ENCODE results near the gene CYP8B1.

CYP8B1 gene, protein sequence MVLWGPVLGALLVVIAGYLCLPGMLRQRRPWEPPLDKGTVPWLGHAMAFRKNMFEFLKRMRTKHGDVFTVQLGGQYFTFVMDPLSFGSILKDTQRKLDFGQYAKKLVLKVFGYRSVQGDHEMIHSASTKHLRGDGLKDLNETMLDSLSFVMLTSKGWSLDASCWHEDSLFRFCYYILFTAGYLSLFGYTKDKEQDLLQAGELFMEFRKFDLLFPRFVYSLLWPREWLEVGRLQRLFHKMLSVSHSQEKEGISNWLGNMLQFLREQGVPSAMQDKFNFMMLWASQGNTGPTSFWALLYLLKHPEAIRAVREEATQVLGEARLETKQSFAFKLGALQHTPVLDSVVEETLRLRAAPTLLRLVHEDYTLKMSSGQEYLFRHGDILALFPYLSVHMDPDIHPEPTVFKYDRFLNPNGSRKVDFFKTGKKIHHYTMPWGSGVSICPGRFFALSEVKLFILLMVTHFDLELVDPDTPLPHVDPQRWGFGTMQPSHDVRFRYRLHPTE

DNA sequence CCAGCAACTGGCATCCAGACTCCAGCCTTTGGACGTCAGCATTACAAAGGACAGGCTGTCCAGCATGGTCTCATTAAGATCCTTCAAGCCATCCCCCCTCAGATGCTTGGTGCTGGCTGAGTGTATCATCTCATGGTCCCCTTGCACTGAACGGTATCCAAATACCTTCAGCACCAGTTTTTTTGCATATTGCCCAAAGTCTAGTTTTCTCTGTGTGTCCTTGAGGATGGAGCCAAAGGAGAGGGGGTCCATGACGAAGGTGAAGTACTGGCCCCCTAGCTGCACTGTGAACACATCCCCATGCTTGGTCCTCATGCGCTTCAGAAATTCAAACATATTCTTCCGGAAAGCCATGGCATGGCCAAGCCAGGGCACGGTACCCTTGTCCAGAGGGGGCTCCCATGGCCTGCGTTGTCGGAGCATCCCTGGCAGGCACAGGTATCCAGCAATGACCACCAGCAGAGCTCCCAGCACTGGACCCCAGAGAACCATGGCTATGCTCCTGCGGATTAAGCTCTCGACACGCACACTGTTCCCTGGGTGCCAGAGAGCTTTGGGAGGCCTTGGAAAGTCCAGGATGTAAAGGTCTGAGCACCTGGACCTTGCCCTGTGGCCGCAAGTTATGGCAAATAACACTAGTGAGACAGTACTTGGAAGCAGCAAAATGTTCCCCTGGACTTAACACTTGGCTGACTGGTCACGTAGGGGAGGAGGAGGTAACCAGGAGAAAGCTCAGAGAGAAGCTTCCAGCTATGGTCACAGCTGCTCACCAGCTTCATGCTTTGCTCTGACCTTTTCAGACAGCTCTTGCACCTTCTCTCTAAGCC lies at the start of gene CYP8B1:
CYP8B1 (minus strand) TSS at position 555 of the 827 bp plus-strand sequence; CDS start at position 492, 63 bp downstream.
- no peak for DNase-seq (ENCODE audit: low read depth)

DNA sequence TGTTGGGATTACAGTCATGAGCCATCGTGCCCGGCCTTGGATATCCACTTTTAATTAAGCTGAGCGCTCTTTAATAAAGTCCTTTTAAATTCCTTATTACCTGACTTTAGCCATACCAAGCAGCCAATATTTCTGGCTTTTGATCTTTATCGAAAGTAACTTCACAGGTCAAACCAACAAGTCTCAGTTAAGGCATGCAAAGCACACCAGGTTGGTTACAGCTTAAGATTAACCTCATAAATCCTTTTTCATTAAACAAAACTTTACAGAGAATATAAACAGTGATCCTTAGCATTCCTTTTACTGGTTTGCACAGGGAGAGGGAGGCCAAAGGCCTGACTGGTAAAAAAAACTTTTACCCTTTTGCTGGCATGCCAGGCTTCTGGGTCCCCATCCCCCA lies 47.9 kb upstream of the CYP8B1 start:
- DNase-seq (ENCODE audit: low read depth) = no peak

DNA sequence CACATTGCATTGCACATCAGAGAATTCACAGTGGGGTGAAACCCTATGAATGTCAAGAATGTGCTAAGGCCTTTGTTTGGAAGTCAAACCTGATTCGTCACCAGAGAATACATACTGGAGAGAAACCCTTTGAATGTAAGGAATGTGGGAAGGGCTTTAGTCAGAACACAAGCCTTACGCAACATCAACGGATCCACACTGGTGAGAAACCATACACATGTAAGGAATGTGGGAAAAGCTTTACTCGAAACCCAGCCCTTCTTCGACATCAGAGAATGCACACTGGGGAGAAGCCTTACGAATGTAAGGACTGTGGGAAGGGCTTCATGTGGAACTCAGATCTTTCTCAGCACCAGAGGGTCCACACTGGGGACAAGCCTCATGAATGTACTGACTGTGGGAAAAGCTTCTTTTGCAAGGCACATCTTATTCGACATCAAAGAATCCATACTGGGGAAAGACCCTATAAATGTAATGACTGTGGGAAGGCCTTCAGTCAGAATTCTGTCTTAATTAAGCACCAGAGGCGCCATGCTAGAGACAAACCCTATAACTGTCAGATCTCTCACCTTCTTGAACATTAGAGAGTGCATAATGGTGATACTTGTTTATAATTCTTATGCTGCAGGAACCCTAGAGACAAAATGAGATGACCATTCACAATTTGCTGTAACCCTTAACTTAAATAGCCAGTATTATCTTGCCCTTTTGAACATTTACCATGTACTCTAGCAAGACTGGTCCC lies 39.3 kb upstream of the CYP8B1 start:
- no peak for DNase-seq (ENCODE audit: low read depth)

DNA sequence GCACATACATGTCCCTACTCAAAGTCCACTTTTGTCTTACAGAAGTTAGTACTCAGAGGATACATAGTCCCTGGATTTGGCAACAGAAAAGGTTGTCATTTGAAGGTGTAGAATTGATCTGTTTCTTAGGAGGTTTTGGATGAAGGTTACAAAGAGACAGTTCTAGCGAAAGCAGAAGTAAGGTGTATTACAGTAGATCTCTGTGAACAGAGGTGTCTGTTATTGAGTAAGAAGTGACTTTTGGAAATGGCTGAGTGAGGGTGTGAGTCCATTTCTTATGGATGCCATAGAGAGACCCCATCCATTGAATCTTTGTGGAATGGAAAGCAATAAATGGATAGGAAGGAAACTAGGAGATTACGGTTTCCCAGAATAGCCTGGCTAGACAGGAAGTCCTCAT lies 35.9 kb upstream of the CYP8B1 start:
- no peak for DNase-seq (ENCODE audit: low read depth)

DNA sequence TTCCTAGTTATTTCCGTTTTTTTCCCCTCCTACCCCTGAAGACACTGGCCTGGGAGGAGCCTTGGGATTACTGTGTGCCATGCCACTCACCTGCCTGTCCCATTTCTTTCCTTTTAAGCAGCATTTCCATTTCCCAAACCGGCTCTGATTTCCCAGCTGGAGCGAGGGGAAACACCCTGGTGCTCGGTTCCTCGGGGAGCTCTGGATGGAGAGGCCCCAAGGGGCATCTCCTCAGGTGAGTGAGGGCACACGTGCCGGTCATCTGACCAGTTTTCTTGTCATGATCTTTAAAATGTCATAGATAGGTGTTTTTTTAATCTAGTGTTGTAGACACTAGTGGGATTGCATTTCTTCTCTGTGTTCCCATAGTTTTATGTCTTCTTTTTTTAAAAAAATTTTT lies 33.0 kb upstream of the CYP8B1 start:
- DNase-seq (ENCODE audit: low read depth) = no peak

DNA sequence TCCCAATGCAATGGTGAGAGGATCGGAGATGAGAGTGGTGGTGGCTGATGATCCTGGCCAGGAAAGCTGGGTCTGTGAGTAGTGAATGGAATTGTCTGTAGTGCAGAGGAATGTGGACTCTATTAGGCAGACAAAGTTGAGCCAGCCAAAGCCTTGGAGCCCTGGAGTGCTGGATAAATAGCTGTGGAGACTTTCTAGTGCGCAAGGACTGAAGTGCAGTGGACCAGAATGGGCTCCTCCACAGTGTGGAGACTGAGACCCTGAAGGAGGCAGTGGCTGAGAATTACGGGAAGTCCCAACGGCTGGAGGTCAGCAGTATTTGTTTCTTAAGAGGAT lies 31.1 kb upstream of the CYP8B1 start:
- DNase-seq (ENCODE audit: low read depth) = no peak

DNA sequence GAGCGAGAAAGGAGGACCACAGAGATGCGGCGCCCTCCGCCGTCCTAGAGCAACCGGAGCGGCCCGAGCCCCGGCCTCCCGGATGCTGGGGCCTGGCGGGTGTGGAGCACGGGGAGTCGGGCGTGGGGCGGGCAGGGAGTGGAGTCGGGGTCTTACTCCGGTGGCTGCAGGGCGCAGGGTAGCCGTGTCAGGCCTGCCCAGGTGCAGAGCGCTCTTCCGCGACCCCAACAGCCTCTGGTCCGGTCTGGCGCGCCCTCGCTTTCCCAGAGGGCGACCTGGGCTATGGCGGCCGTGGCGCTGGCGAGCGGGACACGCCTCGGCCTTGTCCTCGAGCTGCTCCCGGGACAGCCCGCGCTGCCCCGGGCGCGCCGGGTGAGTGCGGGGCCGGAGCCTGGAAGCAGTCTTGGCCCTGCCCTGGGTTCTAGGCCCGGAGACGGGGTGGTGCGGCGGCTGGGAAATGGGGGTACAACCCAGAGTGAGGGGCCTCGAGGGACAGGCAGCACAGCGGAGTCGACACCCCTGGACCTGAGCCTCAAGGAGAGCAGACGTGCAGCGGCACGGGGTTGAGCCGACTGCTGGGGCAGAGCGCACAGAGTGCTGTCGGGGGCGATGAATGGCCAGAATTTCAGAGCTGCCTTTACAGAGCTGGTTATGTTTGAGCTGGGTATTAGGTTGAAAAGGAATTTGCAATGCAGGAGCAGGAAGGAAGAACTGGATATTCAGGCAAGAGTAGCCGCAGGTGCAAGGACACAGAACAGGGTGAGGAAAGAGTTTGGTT lies 30.6 kb upstream of the CYP8B1 start, which contains the start of gene ZNF662:
ZNF662 (plus strand) TSS at position 73 of the 778 bp plus-strand sequence. CDS start 1,973 bp downstream, outside the sequence.
- DNase-seq (ENCODE audit: low read depth) = peak; percentile 11

DNA sequence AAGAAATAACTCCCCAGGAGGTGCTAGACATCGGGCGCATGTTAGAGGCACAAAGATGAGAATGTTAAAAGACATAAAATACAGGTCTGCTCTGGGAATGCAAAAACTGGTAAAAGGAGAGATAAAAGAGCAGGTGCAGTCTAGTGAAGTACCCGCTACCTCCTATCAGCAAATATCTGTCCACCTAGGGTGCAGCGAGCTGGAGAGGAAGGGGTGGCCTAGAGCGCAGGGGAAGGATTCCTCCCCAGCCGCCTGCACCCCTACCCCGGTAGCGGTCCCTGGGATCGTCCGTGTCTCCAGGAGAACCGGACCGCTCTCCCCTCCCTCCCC lies 30.0 kb upstream of the CYP8B1 start:
- no peak for DNase-seq (ENCODE audit: low read depth)

DNA sequence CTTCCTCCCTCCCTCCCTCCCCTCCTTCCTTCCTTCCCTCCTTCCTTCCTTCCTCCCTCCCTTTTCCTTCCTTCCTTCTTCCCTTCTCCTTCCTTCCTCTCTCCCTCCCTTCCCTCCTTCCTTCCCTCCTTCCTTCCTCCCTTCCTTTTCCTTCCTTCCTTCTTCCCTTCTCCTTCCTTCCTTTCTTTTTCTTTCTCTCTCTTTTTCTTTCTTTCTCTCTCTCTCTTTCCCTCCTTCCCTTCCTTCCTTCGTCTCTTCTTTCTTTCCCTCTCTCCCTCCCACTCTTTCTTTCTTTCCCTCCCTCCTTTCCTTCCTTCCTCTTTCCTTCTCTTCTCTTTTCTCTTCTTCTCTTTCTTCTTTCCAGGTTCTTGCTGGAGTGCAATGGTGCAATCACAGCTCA lies 28.4 kb upstream of the CYP8B1 start:
- no peak for DNase-seq (ENCODE audit: low read depth)

DNA sequence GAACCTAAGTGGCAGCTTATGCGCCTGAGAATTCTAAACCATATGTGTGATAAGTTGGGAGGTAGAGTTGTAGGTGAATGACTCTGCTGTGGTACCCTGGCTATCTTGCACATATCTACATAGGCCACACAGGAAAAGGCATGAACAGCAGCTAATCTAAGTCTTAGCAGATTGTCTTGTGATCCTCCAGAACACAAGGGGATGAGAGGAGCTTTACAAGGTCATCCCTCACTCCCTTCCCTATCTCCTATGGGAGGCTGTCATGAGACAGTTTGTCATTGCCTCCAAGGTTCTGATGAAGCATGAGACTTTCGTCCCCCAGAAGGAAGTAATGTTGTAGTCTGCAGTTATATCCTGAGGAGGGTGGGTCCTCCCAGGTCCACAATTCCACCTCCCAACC lies 26.6 kb upstream of the CYP8B1 start:
- no peak for DNase-seq (ENCODE audit: low read depth)

DNA sequence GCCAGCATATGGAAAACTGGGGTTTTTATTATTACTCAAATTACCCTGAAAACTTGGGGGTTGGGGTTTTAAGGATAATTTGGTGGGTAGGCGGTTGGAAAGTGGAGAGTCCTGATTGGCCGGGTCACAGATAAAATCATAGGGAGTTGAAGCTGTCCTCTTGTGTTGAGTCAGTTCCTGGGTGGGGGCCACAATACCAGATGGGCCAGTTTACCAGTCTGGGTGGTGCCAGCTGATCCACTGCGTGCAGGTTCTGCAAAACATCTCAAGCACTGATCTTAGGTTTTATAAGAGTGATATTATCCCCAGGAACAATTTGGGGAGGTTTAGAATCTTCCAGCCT lies 25.4 kb upstream of the CYP8B1 start:
- no peak for DNase-seq (ENCODE audit: low read depth)

DNA sequence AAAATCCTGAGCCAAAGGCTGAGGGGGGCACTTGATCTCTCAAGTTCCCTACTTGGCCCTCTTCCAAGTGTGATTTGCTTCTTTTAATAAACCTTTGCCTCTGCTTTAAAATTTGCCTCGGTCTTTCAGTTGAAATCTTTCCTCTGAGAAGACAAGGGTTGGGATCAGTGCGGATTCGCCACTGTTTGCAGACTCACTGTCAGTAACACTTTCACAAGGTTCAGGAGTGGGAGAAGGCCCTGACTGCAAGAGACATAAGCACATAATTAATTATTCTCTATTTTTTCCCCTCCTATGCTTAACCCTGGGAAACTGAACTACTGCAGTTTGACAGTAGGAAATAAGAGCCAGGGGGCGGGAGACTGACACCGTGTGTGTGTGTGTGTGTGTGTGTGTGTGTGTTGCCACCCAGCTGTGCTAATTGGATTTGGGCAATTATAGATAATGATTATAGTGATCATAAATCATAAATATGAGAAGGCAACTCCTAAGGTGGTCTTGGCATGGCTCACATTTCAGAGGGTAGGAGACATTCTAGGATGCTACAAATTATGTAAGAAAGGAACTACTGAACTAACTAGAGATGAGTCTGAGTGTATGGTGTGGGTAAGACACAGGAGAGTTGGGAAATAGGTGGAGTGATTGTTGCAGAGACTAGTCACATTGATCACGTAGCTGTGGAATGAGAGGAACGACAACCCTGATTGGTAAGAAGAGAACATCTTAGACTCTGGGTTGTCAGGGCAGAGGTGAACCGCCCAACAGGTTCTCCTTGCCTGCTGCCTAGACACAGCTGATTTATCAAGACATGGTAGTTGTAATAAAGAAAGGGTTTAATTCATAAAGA lies 24.8 kb upstream of the CYP8B1 start:
- DNase-seq (ENCODE audit: low read depth) = no peak

DNA sequence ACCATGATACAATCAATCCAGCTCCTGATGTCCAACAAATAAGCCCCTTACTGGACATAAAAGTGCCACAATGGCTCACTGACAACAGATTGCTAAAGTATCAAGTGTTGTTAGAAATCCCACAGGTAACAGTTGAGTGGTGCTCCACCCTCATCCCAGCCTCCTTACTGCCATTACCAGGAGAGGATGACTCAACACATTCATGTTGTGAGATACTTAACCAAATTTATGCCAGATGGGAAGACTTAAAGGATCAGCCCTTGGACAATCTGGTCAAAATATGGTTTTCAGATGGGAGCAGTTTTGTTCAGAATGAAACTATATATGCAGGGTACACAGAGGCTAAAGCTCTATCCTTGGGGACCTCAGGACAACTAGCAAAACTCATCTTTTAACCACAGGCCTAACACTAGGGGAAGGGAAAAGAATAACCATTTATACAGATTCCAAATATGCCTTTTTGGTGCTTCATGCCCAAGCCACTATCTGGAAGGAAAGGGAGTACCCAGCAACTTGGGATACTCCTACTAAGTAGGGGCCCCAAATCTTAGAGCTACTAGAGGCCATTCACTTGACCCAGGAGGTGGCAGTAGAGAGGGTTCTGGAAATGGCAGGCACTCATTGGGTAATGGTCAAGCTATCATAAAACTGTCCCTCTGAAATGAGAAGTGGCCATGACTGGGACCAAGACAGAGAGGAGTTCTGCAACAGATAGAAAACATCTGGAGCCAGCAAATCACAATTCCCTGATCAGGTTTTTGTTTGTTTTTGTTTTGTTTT lies 23.4 kb upstream of the CYP8B1 start:
- no peak for DNase-seq (ENCODE audit: low read depth)

DNA sequence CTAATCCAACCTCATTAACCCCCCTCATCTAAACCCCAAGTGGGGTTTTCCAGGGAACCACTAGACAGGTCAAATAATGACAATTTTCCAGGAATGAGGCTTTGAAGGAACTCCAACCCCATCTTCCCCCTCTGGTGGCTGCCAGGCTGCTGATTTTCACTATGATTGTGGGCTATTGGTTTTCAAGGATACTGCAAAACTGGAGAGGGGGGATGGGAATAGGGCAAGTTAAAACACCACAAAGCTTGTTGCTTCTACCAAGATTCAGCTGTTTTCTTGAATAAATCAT lies 19.8 kb upstream of the CYP8B1 start:
- DNase-seq (ENCODE audit: low read depth) = no peak

DNA sequence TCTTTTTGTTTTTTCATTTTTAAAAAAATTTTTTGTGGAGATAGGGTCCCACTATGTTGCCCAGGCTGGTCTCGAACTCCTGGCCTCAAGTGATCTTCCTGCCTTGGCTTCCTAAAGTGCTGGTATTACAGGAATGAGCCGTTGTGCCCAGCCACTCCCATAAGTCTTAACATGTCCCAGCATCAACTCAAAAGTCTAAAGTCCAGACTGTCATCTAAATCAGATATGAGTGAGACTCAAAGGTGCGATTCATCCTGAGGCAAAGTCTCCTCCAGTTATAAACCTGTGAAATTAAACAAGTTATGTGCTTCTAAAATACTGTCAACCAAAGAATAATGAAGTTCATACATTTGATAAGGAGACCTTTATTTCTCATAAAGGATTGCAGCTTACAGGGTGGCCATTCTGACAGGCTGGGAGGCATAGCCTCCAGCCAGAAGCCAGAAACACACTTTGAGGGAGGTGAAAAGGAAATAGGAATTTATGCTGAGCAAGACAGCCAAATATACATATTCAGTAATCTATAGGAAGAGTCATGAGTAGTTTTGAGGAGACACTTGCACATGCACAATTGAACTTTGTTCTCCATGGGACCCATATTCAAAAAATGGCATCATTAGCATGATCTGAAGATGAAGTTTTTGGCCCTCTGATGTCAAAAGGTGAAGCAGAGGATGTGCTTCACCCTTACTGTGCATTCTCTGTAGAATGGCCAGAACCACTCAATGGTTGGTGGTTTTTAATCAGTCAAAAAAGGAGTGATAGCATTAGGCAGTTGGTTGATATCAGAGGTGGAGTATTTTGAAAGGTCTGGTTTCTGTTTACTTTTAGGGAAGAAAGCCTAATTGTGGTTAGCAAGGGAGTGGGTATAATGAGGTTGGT lies 19.3 kb upstream of the CYP8B1 start:
- DNase-seq (ENCODE audit: low read depth) = no peak

DNA sequence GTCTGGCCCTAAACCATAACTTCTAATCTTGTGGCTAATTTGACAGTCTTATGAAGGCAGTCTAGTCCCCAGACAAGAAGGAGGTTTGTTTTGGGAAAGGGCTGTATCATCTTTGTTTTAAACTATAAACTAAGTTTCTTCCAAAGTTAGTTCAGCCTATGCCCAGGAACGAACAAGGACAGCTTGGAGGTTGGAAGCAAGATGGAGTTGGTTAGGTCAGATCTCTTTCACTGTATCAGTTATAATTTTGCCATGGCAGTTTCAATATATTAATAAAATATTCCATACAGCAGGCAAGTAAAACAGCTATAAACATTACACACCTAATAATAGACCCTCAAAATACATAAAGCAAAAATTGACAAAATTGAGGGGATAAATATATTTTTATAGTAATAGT lies 17.1 kb upstream of the CYP8B1 start:
- no peak for DNase-seq (ENCODE audit: low read depth)

DNA sequence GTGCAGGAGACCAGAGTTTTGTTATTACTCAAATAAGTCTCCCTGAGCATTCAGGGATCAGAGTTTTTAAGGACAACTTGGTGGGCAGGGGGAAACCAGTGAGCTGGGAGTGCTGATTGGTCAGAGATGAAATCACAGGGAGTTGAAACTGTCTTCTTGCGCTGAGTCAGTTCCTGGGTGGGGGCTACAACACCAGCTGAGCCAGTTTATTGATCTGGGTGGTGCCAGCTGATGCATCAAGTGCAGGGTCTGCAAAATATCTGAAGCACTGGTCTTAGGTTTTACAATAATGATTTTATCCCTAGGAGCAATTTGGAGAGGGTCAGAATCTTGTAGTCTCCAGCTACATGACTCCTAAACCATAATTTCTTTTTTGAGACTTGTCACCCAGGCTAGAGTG lies 16.5 kb upstream of the CYP8B1 start:
- no peak for DNase-seq (ENCODE audit: low read depth)

DNA sequence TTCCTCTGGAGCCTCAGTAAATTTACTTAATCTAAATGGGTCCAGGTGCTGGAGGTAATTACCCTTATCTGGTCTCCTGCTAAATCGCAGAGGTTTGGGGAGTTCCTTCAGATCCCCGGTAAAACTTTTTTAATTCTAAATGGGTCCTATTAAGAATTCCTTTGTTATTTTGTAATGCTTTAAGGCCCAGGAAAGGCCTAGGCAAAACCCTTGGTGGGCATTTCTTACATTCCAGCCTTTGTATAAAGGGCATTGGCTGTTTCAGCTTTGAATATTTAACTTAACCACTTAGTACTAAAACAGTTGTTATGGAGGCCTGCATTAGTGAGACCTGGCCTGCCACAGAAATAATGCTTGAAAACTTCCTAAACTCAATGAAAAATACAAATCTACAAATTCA lies 15.4 kb upstream of the CYP8B1 start:
- DNase-seq (ENCODE audit: low read depth) = no peak

DNA sequence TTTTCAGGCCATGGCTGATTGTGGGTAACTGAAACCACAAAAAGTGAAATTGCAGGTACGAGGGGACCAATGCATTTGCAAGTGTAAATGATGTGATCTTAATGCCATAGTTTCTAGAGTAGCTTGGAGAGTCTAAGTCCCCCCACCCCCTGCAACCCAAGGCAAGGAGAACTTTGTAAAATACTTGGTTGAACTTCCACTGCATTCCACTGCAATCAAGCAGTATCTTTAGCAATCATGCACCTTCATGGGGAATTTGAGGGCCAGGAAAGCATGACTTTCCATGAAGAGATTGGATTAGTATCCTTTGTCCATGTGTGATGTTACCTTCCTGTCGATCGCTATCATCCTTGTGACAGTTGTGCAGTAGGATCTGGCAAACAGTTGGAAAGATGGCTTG lies 11.4 kb upstream of the CYP8B1 start:
- no peak for DNase-seq (ENCODE audit: low read depth)

Measured in activated T-cell treated with anti-CD3 and anti-CD28 coated beads for 1 hour (primary cell).